ENCODE data around the gene HPGDS.

DNA sequence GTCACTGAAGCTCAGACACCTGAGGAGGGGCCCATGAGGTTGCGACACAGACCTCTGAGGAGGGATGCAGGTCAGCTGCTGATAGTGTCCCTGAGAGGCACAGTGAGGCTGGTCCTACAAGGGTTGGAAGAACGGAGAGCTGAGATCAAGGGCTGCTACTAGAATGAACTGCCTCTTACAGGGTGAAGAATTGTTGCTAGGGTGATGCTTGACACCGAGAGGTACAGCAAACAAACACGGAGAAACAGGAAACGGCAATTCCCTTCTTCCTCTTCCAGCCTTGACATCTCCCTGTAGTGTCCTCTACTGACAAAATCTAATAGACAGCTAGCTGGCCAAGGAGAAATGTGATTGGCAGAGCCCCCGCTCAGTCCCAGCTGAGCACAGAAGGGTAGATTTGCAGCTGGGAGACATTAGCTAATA lies 11.8 kb upstream of the HPGDS start:
- TF ChIP-seq, protein P1, sequence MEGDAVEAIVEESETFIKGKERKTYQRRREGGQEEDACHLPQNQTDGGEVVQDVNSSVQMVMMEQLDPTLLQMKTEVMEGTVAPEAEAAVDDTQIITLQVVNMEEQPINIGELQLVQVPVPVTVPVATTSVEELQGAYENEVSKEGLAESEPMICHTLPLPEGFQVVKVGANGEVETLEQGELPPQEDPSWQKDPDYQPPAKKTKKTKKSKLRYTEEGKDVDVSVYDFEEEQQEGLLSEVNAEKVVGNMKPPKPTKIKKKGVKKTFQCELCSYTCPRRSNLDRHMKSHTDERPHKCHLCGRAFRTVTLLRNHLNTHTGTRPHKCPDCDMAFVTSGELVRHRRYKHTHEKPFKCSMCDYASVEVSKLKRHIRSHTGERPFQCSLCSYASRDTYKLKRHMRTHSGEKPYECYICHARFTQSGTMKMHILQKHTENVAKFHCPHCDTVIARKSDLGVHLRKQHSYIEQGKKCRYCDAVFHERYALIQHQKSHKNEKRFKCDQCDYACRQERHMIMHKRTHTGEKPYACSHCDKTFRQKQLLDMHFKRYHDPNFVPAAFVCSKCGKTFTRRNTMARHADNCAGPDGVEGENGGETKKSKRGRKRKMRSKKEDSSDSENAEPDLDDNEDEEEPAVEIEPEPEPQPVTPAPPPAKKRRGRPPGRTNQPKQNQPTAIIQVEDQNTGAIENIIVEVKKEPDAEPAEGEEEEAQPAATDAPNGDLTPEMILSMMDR (IDR thresholded peaks at IDR 0.05): no peak
- no peak for TF ChIP-seq POLR2A (IDR thresholded peaks at IDR 0.05)
